ENCODE data around the gene PPWD1.

- TF ChIP-seq CTCF (IDR thresholded peaks at IDR 0.05): no peak
- no peak for TF ChIP-seq ZFX (IDR thresholded peaks at IDR 0.05; ENCODE audit: borderline replicate concordance)
Observed at GRCh38 chr5:65611524-65611923, 48.4 kb downstream of the PPWD1 start.

All from 22Rv1 (cell line).